Endothelial cell (in vitro differentiated cells): ENCODE measurements around the gene NRXN2. TPM values are rescaled to one million over a fixed set of nuclear protein-coding genes. Genes with fewer than 3 reads are reported as not detected.

Experiments
- DNase-seq: peaks from one replicate; pipeline ENCODE4 v3.0.0; 2021; ENCODE audit warnings: low spot score
- H3K27ac Mint-ChIP-seq: one replicate; pipeline ENCODE4 v1.8.0; 2021; ENCODE audit warnings: mixed read lengths, inconsistent platforms; ENCODE audit not compliant: unreplicated experiment
- H3K27me3 Mint-ChIP-seq: one replicate; pipeline ENCODE4 v1.8.0; 2021; ENCODE audit warnings: mild to moderate bottlenecking, moderate library complexity, mixed read lengths, inconsistent platforms; ENCODE audit not compliant: unreplicated experiment
- H3K36me3 Mint-ChIP-seq: one replicate; pipeline ENCODE4 v1.8.0; 2021; ENCODE audit warnings: mild to moderate bottlenecking, low read depth, mixed read lengths, inconsistent platforms; ENCODE audit not compliant: unreplicated experiment
- H3K4me1 Mint-ChIP-seq: one replicate; pipeline ENCODE4 v1.8.0; 2021; ENCODE audit warnings: mild to moderate bottlenecking, mixed read lengths, inconsistent platforms; ENCODE audit not compliant: unreplicated experiment
- H3K4me3 Mint-ChIP-seq: one replicate; pipeline ENCODE4 v1.8.0; 2021; ENCODE audit warnings: mild to moderate bottlenecking, mixed read lengths, inconsistent platforms; ENCODE audit not compliant: unreplicated experiment
- H3K9me3 Mint-ChIP-seq: one replicate; pipeline ENCODE4 v1.8.0; 2021; ENCODE audit warnings: mixed read lengths, inconsistent platforms; ENCODE audit not compliant: unreplicated experiment
- total RNA-seq: library from RNA; stranded (reverse); fragmentation: NEBNext Ultra II Directional; extraction: Animal tissue kit (Norgen Biotek cat#: 25700); gene quantifications from one replicate; pipeline ENCODE4 v1.2.1, GENCODE V29; 2021; ENCODE audit not compliant: unreplicated experiment
- TF ChIP-seq, protein P1 (sequence below): fragments of 200-600 bp; sonication (generic); IDR thresholded peaks from one replicate; pipeline ENCODE4 v1.5.0; 2021; ENCODE audit warnings: antibody characterized with exemption; ENCODE audit not compliant: unreplicated experiment

The NRXN2 gene
- total RNA-seq, 1 donor from 2014 or later = 11.5 TPM

DNA sequence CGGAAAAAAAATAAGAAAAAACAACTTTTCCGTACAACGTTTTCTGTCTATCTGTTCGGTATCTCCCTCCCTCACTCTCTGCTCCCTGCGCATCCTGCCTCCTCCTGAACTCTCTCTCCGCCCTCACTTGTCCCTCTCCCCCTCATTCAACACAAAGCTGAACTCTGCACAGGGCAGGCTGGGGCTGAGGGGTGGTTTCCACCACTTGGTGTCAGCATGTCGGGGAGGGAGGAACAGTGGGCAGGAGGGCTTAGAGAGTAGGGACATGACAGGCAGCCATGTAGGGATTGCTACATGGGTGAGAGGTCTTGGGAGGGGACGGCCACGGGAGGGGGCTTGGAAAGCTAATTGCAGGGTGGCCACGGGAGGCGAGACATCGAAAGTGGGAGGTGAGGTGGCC is 114.4 kb downstream of the NRXN2 start:
- H3K27ac Mint-ChIP-seq = no peak overlapping the region
- no peak overlapping the region for H3K4me3 Mint-ChIP-seq
- peaks cover 13% of the 10 kb centered on the region for H3K4me1 Mint-ChIP-seq
- no peak for DNase-seq
- H3K27me3 Mint-ChIP-seq = peaks cover 7% of the 10 kb centered on the region
- H3K36me3 Mint-ChIP-seq = peaks cover under 1% of the 10 kb centered on the region
- TF ChIP-seq, protein P1, sequence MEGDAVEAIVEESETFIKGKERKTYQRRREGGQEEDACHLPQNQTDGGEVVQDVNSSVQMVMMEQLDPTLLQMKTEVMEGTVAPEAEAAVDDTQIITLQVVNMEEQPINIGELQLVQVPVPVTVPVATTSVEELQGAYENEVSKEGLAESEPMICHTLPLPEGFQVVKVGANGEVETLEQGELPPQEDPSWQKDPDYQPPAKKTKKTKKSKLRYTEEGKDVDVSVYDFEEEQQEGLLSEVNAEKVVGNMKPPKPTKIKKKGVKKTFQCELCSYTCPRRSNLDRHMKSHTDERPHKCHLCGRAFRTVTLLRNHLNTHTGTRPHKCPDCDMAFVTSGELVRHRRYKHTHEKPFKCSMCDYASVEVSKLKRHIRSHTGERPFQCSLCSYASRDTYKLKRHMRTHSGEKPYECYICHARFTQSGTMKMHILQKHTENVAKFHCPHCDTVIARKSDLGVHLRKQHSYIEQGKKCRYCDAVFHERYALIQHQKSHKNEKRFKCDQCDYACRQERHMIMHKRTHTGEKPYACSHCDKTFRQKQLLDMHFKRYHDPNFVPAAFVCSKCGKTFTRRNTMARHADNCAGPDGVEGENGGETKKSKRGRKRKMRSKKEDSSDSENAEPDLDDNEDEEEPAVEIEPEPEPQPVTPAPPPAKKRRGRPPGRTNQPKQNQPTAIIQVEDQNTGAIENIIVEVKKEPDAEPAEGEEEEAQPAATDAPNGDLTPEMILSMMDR = no peak
- no peaks in the 10 kb centered on the region for H3K9me3 Mint-ChIP-seq

DNA sequence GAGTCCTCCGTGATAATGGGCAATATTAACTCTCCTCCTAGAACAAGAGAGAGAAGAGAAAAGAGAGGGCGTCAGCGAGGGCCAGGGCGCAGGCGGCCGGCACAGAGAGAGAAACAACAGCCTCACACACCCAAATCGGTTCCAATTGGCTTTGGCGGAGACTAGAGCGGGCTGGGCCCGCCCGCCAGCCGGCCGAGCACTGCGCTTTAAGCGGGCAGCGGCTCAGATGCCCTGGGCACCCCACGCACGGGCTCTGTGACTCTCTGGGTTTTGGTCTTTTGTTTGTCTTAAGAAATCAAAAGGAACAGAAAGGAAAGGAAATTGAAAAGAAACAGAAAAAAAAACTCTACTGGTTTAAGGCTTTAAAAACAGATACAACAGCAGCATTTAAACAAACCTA is 115.0 kb downstream of the NRXN2 start:
- Mint-ChIP-seq H3K4me1 (peaks cover 12% of the 10 kb centered on the region), H3K27me3 (peaks cover 7% of the 10 kb centered on the region), H3K27ac (no peak overlapping the region), H3K36me3 (no peaks in the 10 kb centered on the region), H3K9me3 (no peaks in the 10 kb centered on the region), H3K4me3 (no peak overlapping the region)
- no peak for DNase-seq
- TF ChIP-seq, protein P1 = no peak

DNA sequence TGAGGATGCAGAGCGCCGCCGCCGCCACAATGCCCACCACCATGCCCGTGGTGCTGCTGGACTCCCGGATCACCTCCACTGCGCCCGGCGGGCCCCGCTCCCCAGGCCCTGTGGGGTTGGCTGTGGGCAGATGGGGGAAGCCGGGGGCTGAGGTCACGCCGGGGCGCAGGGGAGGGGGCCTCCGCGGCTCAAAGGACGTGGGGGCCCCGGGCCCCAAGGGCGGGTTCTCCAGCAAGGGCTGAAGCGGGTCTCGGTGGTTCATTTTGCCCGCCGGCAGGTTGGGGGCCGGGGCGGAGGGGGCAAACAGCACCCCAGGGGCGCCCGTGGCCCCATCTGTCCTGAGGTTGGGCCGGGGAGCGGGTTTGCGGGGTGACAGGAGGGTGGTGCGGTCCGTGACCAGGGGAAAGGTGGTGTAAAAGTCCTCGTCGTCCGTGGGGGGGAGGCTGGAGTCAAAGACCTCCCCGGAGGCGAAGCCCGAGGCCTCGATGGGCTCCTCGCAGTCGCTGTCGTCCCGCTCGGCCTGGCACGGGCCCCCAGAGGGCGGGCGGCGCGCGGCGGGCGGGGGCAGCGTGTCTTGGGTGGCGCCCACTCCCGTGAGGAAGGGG is 115.5 kb downstream of the NRXN2 start:
- Mint-ChIP-seq H3K27ac (no peak overlapping the region), H3K36me3 (no peaks in the 10 kb centered on the region), H3K27me3 (peaks cover 6% of the 10 kb centered on the region), H3K9me3 (no peaks in the 10 kb centered on the region), H3K4me1 (peaks cover 11% of the 10 kb centered on the region), H3K4me3 (no peak overlapping the region)
- TF ChIP-seq, protein P1 = no peak
- no peak for DNase-seq

DNA sequence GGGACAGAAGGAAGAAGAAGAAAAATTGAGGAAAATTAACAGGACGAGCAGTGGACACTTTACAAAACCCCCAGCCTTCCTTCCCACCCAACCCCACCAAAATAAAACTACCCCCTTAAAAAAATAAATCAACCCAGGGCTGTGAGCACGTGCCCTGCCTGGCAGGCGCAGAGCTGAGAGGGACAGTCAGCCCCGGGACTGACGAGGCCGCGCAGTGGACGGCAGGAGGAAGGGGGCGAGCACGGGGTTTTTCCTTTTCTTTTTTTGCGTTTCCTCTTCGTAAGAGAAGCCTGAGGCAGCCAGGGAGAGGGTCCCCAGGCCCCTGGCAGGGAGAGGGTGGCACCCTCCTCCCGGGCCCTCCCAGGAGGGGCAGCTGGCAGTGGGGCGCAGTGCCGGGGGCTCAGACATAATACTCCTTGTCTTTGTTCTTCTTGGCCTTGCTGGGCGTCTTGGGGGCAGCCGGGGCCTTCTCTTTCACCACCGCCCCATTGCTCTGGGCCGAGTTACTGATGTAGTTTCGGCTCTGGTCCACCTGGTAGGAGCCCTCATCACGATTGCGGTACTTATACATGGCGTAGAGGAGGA is 116.1 kb downstream of the NRXN2 start:
- TF ChIP-seq, protein P1 = no peak
- no peak for DNase-seq
- H3K4me3 Mint-ChIP-seq = no peak overlapping the region
- H3K27ac Mint-ChIP-seq = no peak overlapping the region
- H3K4me1 Mint-ChIP-seq = peaks cover 5% of the 10 kb centered on the region
- H3K36me3 Mint-ChIP-seq = no peaks in the 10 kb centered on the region
- peaks cover 4% of the 10 kb centered on the region for H3K27me3 Mint-ChIP-seq
- H3K9me3 Mint-ChIP-seq = no peaks in the 10 kb centered on the region
